HEK293 (cell line): ENCODE results near the gene ZNF674.

Experiments used
- CTCF ChIA-PET: fragments of 350-600 bp; formaldehyde crosslinking; extraction: SDS; loops from one replicate; lab custom pipeline; 2021; ENCODE audit warnings: antibody characterized with exemption; lab: Yijun Ruan, JAX
- POLR2A ChIA-PET: fragments of 300-600 bp; formaldehyde crosslinking; extraction: SDS; loops from one replicate; lab custom pipeline; 2020; ENCODE audit warnings: antibody characterized with exemption, inconsistent platforms; lab: Yijun Ruan, JAX
- H3K27ac ChIP-seq: fragments of 200-500 bp; sonication (Bioruptor generic); 2 replicates; pipeline ENCODE4 v1.5.1; 2014; ENCODE audit warnings: low read depth, low read length, control low read depth, inconsistent platforms; ENCODE audit errors: extremely low read depth
- H3K36me3 ChIP-seq, 2 experiments: fragments of 200-500 bp in 1 of 2; sonication (Bioruptor generic) in 1 of 2; 1 replicate in 1 of 2; 2 replicates in 1 of 2; pipeline ENCODE4 v1.5.1; 2014 to 2017; ENCODE audit warnings: inconsistent platforms in 2 of 2, low read length in 2 of 2; ENCODE audit not compliant: control insufficient read depth in 2 of 2, insufficient read depth in 1 of 2
- H3K4me1 ChIP-seq: fragments of 200-500 bp; sonication (Bioruptor generic); 2 replicates; pipeline ENCODE4 v1.5.1; 2014; ENCODE audit warnings: mild to moderate bottlenecking, low read length, inconsistent platforms; ENCODE audit not compliant: control insufficient read depth, insufficient read depth
- H3K4me3 ChIP-seq: 2 replicates; pipeline ENCODE4 v1.5.1; 2011; ENCODE audit warnings: low read depth, mild to moderate bottlenecking, control low read depth, low read length, moderate library complexity
- H3K9me3 ChIP-seq: fragments of 200-500 bp; sonication (Bioruptor generic); 2 replicates; pipeline ENCODE4 v1.5.1; 2014; ENCODE audit warnings: low read depth, low read length, inconsistent platforms; ENCODE audit not compliant: control insufficient read depth, insufficient read depth
- BCL11B ChIP-seq: fragments of 450-650 bp; formaldehyde crosslinking; IDR thresholded peaks from 2 replicates; pipeline ENCODE4 v1.5.1; 2016; ENCODE audit warnings: low read depth, missing biosample characterization, missing genetic modification characterization
- FEZF1 ChIP-seq: fragments of 450-650 bp; formaldehyde crosslinking; IDR thresholded peaks from 2 replicates; pipeline ENCODE4 v1.5.1; 2016; ENCODE audit warnings: missing biosample characterization, missing genetic modification characterization
- GFI1B ChIP-seq: fragments of 450-650 bp; formaldehyde crosslinking; IDR thresholded peaks from 2 replicates; pipeline ENCODE4 v1.5.1; 2016; ENCODE audit warnings: missing biosample characterization, missing genetic modification characterization
- GLIS1 ChIP-seq: fragments of 450-650 bp; formaldehyde crosslinking; IDR thresholded peaks from 2 replicates; pipeline ENCODE4 v1.5.1; 2016; ENCODE audit warnings: missing biosample characterization, missing genetic modification characterization
- HOXA7 ChIP-seq: sonication (generic); formaldehyde crosslinking; IDR thresholded peaks from 2 replicates; pipeline ENCODE4 v1.8.1; 2022; ENCODE audit warnings: missing genetic modification reagents, borderline replicate concordance
- OVOL3 ChIP-seq: fragments of 450-650 bp; formaldehyde crosslinking; IDR thresholded peaks from 2 replicates; pipeline ENCODE4 v1.5.1; 2016; ENCODE audit warnings: missing biosample characterization, missing genetic modification characterization
- PBX3 ChIP-seq: sonication (generic); formaldehyde crosslinking; IDR thresholded peaks from 2 replicates; pipeline ENCODE4 v1.8.1; 2022; ENCODE audit warnings: mild to moderate bottlenecking, moderate library complexity, missing genetic modification reagents
- SETDB1 ChIP-seq: IDR thresholded peaks from one replicate; pipeline ENCODE4 v1.6.1; 2017; ENCODE audit warnings: mild to moderate bottlenecking, low read length, moderate library complexity, mixed read lengths; ENCODE audit not compliant: insufficient read length
- ZBTB7A ChIP-seq: fragments of 450-650 bp; formaldehyde crosslinking; IDR thresholded peaks from 2 replicates; pipeline ENCODE4 v1.5.1; 2016; ENCODE audit warnings: low read depth, missing biosample characterization, missing genetic modification characterization
- ZFHX2 ChIP-seq: fragments of 450-650 bp; formaldehyde crosslinking; conservative IDR thresholded peaks from 2 replicates; pipeline ENCODE4 v1.5.1; 2016; ENCODE audit warnings: missing biosample characterization, missing genetic modification characterization
- ZFP37 ChIP-seq: fragments of 450-650 bp; formaldehyde crosslinking; IDR thresholded peaks from 2 replicates; pipeline ENCODE4 v1.5.1; 2016; ENCODE audit warnings: missing biosample characterization, missing genetic modification characterization
- ZIC2 ChIP-seq: fragments of 450-650 bp; formaldehyde crosslinking; IDR thresholded peaks from 2 replicates; pipeline ENCODE4 v1.5.1; 2016; ENCODE audit warnings: missing biosample characterization, missing genetic modification characterization
- ZNF132 ChIP-seq: fragments of 450-650 bp; formaldehyde crosslinking; IDR thresholded peaks from 2 replicates; pipeline ENCODE4 v1.5.1; 2017; ENCODE audit warnings: missing biosample characterization, missing genetic modification characterization, borderline replicate concordance
- ZNF184 ChIP-seq: fragments of 450-650 bp; IDR thresholded peaks from 2 replicates; pipeline ENCODE4 v1.5.1; 2018; ENCODE audit warnings: missing biosample characterization, mild to moderate bottlenecking, missing genetic modification characterization
- ZNF223 ChIP-seq: fragments of 450-650 bp; formaldehyde crosslinking; IDR thresholded peaks from 2 replicates; pipeline ENCODE4 v1.5.1; 2016; ENCODE audit warnings: missing biosample characterization, missing genetic modification characterization
- ZNF266 ChIP-seq: fragments of 450-650 bp; formaldehyde crosslinking; IDR thresholded peaks from 2 replicates; pipeline ENCODE4 v1.5.1; 2016; ENCODE audit warnings: missing biosample characterization, missing genetic modification characterization, low read depth
- ZNF366 ChIP-seq: fragments of 450-650 bp; formaldehyde crosslinking; conservative IDR thresholded peaks from 2 replicates; pipeline ENCODE4 v1.5.1; 2016; ENCODE audit warnings: missing biosample characterization, missing genetic modification characterization
- ZNF423 ChIP-seq: fragments of 450-650 bp; formaldehyde crosslinking; IDR thresholded peaks from 2 replicates; pipeline ENCODE4 v1.5.1; 2016; ENCODE audit warnings: missing biosample characterization, missing genetic modification characterization
- ZNF555 ChIP-seq: fragments of 450-650 bp; formaldehyde crosslinking; conservative IDR thresholded peaks from 2 replicates; pipeline ENCODE4 v1.5.1; 2017; ENCODE audit warnings: missing biosample characterization, mild to moderate bottlenecking, missing genetic modification characterization, inconsistent platforms
- ZNF558 ChIP-seq: fragments of 450-650 bp; formaldehyde crosslinking; IDR thresholded peaks from 2 replicates; pipeline ENCODE4 v1.5.1; 2016; ENCODE audit warnings: missing biosample characterization, missing genetic modification characterization
- ZNF571 ChIP-seq: fragments of 450-650 bp; formaldehyde crosslinking; IDR thresholded peaks from 2 replicates; pipeline ENCODE4 v1.5.0; 2017; ENCODE audit warnings: missing biosample characterization, missing genetic modification characterization
- ZNF624 ChIP-seq: fragments of 450-650 bp; formaldehyde crosslinking; IDR thresholded peaks from 2 replicates; pipeline ENCODE4 v1.5.1; 2017; ENCODE audit warnings: missing biosample characterization, missing genetic modification characterization
- ZNF654 ChIP-seq: fragments of 450-650 bp; formaldehyde crosslinking; IDR thresholded peaks from 2 replicates; pipeline ENCODE4 v1.5.1; 2016; ENCODE audit warnings: low read depth, missing biosample characterization, missing genetic modification characterization
- ZNF670 ChIP-seq: fragments of 450-650 bp; formaldehyde crosslinking; IDR thresholded peaks from 2 replicates; pipeline ENCODE4 v1.5.1; 2016; ENCODE audit warnings: missing biosample characterization, missing genetic modification characterization, low read depth
- ZXDB ChIP-seq: fragments of 450-650 bp; formaldehyde crosslinking; IDR thresholded peaks from 2 replicates; pipeline ENCODE4 v1.5.1; 2016; ENCODE audit warnings: missing biosample characterization, missing genetic modification characterization
- TF ChIP-seq, protein P1 (sequence below): fragments of 450-650 bp; formaldehyde crosslinking; IDR thresholded peaks from 2 replicates; pipeline ENCODE4 v1.5.1; 2016; ENCODE audit warnings: missing biosample characterization, missing genetic modification characterization
- TF ChIP-seq, protein P2 (sequence below): IDR thresholded peaks from 2 replicates; pipeline ENCODE4 v1.6.1; 2011; ENCODE audit warnings: mild to moderate bottlenecking, low read depth, low read length, borderline replicate concordance

Gene ZNF674

GRCh38 chrX:46580613-46581012 is 35.4 kb upstream of the ZNF674 start:
- TF ChIP-seq OVOL3: no peak
- TF ChIP-seq GLIS1 (tag by site-specific recombination): no peak
- no peak for TF ChIP-seq GFI1B
- no peak for TF ChIP-seq ZNF423 (tag by site-specific recombination)
- TF ChIP-seq ZFHX2: no peak
- TF ChIP-seq BCL11B: no peak
- TF ChIP-seq ZNF571: no peak
- TF ChIP-seq ZNF555: no peak
- TF ChIP-seq, all 188 proteins: peak for 0
- CTCF ChIA-PET: interaction anchor here (0.6 kb wide), 1 partner anchor 950 kb away, joined by 3 read pairs; no protein-coding TSS in a partner anchor
- Histone ChIP-seq H3K36me3 (no peaks in the 10 kb centered on the region; a peak in 1 of 3 replicates), H3K4me3 (no peak overlapping the region), H3K27ac (no peak overlapping the region), H3K4me1 (peaks cover 8% of the 10 kb centered on the region; the same call in 1 of the 2 replicates), H3K9me3 (no peaks in the 10 kb centered on the region)
- POLR2A ChIA-PET: no interaction called here

DNA sequence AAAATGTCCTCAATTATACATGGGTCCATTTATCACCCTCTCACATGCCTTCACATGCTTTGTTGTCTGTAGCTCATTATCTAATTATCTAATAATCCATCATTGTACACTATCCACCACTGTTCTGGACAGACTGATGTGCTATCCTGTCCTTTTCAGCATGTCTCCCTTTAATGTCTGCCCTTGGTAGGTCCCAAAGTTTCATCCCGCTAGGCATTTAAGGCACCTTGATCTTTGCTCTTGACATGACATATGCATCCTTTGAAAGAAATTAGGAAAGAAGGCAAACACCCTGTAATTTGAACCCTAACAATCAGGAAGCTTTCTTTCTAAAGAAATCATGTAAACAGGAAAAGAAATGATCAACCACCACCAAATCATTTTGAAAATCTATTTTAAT is 34.0 kb upstream of the ZNF674 start:
- no peaks in the 10 kb centered on the region for H3K9me3 ChIP-seq
- H3K27ac ChIP-seq: no peak overlapping the region
- H3K4me1 ChIP-seq: peaks cover 8% of the 10 kb centered on the region; the same call in 1 of the 2 replicates
- ChIA-PET CTCF (no interaction called here), POLR2A (interaction anchor here (0.6 to 0.7 kb wide), 2 partner anchors 105 to 1678 kb away, joined by 4 to 5 read pairs; no protein-coding TSS in a partner anchor)
- H3K4me3 ChIP-seq: no peak overlapping the region
- TF ChIP-seq, protein P1, sequence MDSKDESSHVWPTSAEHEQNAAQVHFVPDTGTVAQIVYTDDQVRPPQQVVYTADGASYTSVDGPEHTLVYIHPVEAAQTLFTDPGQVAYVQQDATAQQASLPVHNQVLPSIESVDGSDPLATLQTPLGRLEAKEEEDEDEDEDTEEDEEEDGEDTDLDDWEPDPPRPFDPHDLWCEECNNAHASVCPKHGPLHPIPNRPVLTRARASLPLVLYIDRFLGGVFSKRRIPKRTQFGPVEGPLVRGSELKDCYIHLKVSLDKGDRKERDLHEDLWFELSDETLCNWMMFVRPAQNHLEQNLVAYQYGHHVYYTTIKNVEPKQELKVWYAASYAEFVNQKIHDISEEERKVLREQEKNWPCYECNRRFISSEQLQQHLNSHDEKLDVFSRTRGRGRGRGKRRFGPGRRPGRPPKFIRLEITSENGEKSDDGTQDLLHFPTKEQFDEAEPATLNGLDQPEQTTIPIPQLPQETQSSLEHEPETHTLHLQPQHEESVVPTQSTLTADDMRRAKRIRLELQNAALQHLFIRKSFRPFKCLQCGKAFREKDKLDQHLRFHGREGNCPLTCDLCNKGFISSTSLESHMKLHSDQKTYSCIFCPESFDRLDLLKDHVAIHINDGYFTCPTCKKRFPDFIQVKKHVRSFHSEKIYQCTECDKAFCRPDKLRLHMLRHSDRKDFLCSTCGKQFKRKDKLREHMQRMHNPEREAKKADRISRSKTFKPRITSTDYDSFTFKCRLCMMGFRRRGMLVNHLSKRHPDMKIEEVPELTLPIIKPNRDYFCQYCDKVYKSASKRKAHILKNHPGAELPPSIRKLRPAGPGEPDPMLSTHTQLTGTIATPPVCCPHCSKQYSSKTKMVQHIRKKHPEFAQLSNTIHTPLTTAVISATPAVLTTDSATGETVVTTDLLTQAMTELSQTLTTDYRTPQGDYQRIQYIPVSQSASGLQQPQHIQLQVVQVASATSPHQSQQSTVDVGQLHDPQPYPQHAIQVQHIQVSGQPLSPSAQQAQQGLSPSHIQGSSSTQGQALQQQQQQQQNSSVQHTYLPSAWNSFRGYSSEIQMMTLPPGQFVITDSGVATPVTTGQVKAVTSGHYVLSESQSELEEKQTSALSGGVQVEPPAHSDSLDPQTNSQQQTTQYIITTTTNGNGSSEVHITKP (tag by site-specific recombination): 0 out of 2 replicates have a peak, but pooled peaks have one; percentile 21
- TF ChIP-seq PBX3 (CRISPR knock-in tag): no peak
- H3K36me3 ChIP-seq: no peaks in the 10 kb centered on the region; a peak in 1 of 3 replicates

DNA sequence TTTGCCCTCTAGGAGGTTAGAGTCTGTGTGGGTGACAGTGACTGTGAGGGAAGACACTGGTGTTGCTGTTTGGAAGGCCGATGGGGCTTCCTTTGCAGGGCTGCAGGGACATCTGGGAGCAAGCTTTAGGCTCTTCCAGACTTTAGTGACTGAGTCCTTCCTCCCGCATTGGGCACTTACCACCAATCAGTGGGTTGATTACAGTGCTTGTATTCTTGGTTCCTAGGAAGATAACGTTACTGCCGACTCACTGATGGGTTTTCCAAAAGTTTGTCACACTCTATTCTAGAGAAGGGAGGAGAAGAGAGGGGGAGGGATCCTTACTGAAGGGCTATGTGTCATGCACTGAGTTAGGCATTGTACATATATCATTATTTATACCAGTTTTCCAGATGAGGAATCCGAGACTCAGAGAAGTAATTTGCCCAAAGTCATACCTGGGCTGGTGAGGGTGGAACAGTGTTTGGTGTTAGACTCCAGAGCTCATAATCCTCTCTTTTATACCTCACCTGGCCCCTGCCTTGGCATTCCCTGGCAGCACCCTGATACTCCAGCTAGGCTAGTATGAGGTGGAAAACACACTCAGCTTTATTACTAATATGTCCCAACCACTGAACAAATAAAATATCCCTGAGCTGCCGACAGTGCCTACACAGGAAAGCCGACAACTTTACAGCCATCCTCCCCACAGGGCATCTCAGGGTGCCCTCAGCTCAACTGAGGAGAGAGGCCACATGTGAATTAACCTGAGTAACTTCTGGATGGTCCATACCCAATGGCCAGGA is 32.2 kb upstream of the ZNF674 start:
- H3K9me3 ChIP-seq: no peaks in the 10 kb centered on the region
- CTCF ChIA-PET: interaction anchor here (1.4 kb wide), 1 partner anchor 23 kb away, joined by 4 read pairs; no protein-coding TSS in a partner anchor
- POLR2A ChIA-PET: no interaction called here
- no peak overlapping the region for H3K4me3 ChIP-seq
- peaks cover 8% of the 10 kb centered on the region; the same call in 1 of the 2 replicates for H3K4me1 ChIP-seq
- no peaks in the 10 kb centered on the region; a peak in 1 of 3 replicates for H3K36me3 ChIP-seq
- no peak overlapping the region for H3K27ac ChIP-seq
- TF ChIP-seq ZNF366 (tag by site-specific recombination): no peak
- TF ChIP-seq ZNF670 (tag by site-specific recombination): no peak
- TF ChIP-seq ZNF558: no peak
- peak; percentile 25; the same call in 1 of the 2 replicates for TF ChIP-seq ZIC2 (tag by site-specific recombination)
- TF ChIP-seq ZNF132 (tag by site-specific recombination): no peak
- no peak for TF ChIP-seq HOXA7 (CRISPR knock-in tag)
- no peak for TF ChIP-seq ZFP37
- no peak for TF ChIP-seq ZNF624 (tag by site-specific recombination)
- TF ChIP-seq ZNF223 (tag by site-specific recombination): no peak
- TF ChIP-seq ZXDB (tag by site-specific recombination): peak; percentile 99
- no peak for TF ChIP-seq ZBTB7A (tag by site-specific recombination)
- TF ChIP-seq ZNF266 (tag by site-specific recombination): peak; percentile 52; the same call in 1 of the 2 replicates
- TF ChIP-seq, protein P2, sequence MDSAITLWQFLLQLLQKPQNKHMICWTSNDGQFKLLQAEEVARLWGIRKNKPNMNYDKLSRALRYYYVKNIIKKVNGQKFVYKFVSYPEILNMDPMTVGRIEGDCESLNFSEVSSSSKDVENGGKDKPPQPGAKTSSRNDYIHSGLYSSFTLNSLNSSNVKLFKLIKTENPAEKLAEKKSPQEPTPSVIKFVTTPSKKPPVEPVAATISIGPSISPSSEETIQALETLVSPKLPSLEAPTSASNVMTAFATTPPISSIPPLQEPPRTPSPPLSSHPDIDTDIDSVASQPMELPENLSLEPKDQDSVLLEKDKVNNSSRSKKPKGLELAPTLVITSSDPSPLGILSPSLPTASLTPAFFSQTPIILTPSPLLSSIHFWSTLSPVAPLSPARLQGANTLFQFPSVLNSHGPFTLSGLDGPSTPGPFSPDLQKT: no peak
- no peak for TF ChIP-seq ZNF654 (tag by site-specific recombination)
- TF ChIP-seq ZNF184 (tag by site-specific recombination): no peak
- TF ChIP-seq SETDB1: no peak
- no peak for TF ChIP-seq FEZF1 (tag by site-specific recombination)
